Upper lobe of left lung (tissue), 4 donors: ENCODE data around the gene DOCK4.

Source experiments
- CTCF ChIP-seq, 6 experiments: fragments of 450-650 bp in 4 of 6; fragments of 200-600 bp in 2 of 6; sonication (generic) in 2 of 6; IDR thresholded peaks; one replicate each; pipeline ENCODE4 v1.5.1; 2016 to 2019; ENCODE audit warnings: antibody characterized with exemption in 6 of 6
- EP300 ChIP-seq, 4 donors: sonication (generic); formaldehyde crosslinking; IDR thresholded peaks; one replicate each; pipeline ENCODE4 v1.5.1; 2017; ENCODE audit warnings: antibody characterized with exemption in 4 of 4, control low read depth in 2 of 4
- POLR2A ChIP-seq, 4 donors: fragments of 450-650 bp; IDR thresholded peaks; one replicate each; pipeline ENCODE4 v1.5.1; 2016 to 2017; ENCODE audit warnings: antibody characterized with exemption in 4 of 4, mild to moderate bottlenecking in 2 of 4
- POLR2AphosphoS5 ChIP-seq, 2 donors: sonication (generic); formaldehyde crosslinking; IDR thresholded peaks; one replicate each; pipeline ENCODE4 v1.5.1; 2017; ENCODE audit warnings: antibody characterized with exemption in 2 of 2

GRCh38 chr7:112068967-112069366 is 137.2 kb downstream of the DOCK4 start:
- TF ChIP-seq CTCF (IDR thresholded peaks at IDR 0.05): no peak
- no peak for TF ChIP-seq POLR2A (IDR thresholded peaks at IDR 0.05)
- no peak for TF ChIP-seq POLR2AphosphoS5 (IDR thresholded peaks at IDR 0.05)
- no peak for TF ChIP-seq EP300 (IDR thresholded peaks at IDR 0.05)
